H1 (cell line): ENCODE results near the gene IST1. TPM values are rescaled to one million over a fixed set of nuclear protein-coding genes. Genes with fewer than 3 reads are reported as not detected.

ENCODE experiments used
- RNF2 ChIP-seq: fragments of 200-900, 300-1000 bp; sonication (generic); IDR thresholded peaks from 2 replicates; pipeline ENCODE4 v1.7.1; 2016; ENCODE audit warnings: borderline replicate concordance, low read depth, mild to moderate bottlenecking, antibody characterized with exemption, low read length; ENCODE audit not compliant: poor library complexity, severe bottlenecking; ENCODE audit errors: missing control alignments
- SIN3A ChIP-seq, 2 experiments: IDR thresholded peaks in 1 of 2; conservative IDR thresholded peaks in 1 of 2; 2 replicates each; pipeline ENCODE4 v1.6.1; 2011 to 2012; ENCODE audit warnings: low read length in 2 of 2, improper control_type of control experiment in 1 of 2, low read depth in 1 of 2, mild to moderate bottlenecking in 1 of 2
- TCF12 ChIP-seq: IDR thresholded peaks from 2 replicates; pipeline ENCODE4 v1.6.1; 2011; ENCODE audit warnings: low read depth, mild to moderate bottlenecking, low read length
- polyA plus RNA-seq, 7 experiments: library from polyadenylated mRNA; depleted of rRNA in 3 of 7; stranded (reverse) in 5 of 7; unstranded in 2 of 7; fragments of >200 nt in 5 of 7; fragments of 200-250 nt in 2 of 7; gene quantifications; 1 replicate in 5 of 7; 2 replicates in 1 of 7; 4 replicates in 1 of 7; pipeline versions ENCODE4 v1.2.1 to v1.2.3, GENCODE V29; 2011 to 2013; ENCODE audit warnings: missing spikeins in 2 of 7, mixed read lengths in 2 of 7
- total RNA-seq: library from RNA; stranded (reverse); fragmentation: NEBNext Ultra II Directional; extraction: Animal tissue kit (Norgen Biotek cat#: 25700); gene quantifications from 2 replicates; pipeline ENCODE4 v1.2.1, GENCODE V29; 2021

The IST1 gene
- total and polyA plus RNA-seq, 2 of the 8 experiments (the other 6 are each of a cell fraction or from before 2014, with no cell fraction given): 190 to 248 TPM

GRCh38 chr16:71916397-71916920 is 21.1 kb downstream of the IST1 start (continued):
- no peak for TF ChIP-seq SIN3A (conservative IDR thresholded peaks at IDR 0.05 in 1 of 2, IDR thresholded peaks at IDR 0.05 in 1 of 2; ENCODE audit: low read depth in 1 of 2, low read length in 2 of 2)
- TF ChIP-seq TCF12: no peak
- no peak for TF ChIP-seq RNF2
